ENCODE measurements around the gene OSTM1.
"Not testable (repeated sequence)": the region's sequence is repeated elsewhere in the genome, so short reads cannot be mapped to it uniquely, and the experiment has no call there.

GRCh38 chr6:108000259-108000658, 74.3 kb downstream of the OSTM1 start:
- TF ChIP-seq, protein P1, sequence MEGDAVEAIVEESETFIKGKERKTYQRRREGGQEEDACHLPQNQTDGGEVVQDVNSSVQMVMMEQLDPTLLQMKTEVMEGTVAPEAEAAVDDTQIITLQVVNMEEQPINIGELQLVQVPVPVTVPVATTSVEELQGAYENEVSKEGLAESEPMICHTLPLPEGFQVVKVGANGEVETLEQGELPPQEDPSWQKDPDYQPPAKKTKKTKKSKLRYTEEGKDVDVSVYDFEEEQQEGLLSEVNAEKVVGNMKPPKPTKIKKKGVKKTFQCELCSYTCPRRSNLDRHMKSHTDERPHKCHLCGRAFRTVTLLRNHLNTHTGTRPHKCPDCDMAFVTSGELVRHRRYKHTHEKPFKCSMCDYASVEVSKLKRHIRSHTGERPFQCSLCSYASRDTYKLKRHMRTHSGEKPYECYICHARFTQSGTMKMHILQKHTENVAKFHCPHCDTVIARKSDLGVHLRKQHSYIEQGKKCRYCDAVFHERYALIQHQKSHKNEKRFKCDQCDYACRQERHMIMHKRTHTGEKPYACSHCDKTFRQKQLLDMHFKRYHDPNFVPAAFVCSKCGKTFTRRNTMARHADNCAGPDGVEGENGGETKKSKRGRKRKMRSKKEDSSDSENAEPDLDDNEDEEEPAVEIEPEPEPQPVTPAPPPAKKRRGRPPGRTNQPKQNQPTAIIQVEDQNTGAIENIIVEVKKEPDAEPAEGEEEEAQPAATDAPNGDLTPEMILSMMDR (IDR thresholded peaks at IDR 0.05): not testable (repeated sequence)
- not testable (repeated sequence) for TF ChIP-seq POLR2A (IDR thresholded peaks at IDR 0.05; ENCODE audit: low read depth); EP300 (IDR thresholded peaks at IDR 0.05); POLR2AphosphoS5 (IDR thresholded peaks at IDR 0.05)
